Stimulated activated CD4-positive, alpha-beta T cell treated with anti-CD3 and anti-CD28 coated beads, TNF-alpha, amount 100 ng/mL, for 1 hour (primary cell): ENCODE results near the gene NOL6.
A peak's percentile ranks its signal among the peaks of the same experiment; 100 is the strongest.

Experiments
- DNase-seq, 3 donors: peaks; one replicate each; pipeline ENCODE4 v3.0.0-alpha.2; 2020; ENCODE audit warnings: low read depth in 3 of 3, low spot score in 1 of 3

Gene NOL6

DNA sequence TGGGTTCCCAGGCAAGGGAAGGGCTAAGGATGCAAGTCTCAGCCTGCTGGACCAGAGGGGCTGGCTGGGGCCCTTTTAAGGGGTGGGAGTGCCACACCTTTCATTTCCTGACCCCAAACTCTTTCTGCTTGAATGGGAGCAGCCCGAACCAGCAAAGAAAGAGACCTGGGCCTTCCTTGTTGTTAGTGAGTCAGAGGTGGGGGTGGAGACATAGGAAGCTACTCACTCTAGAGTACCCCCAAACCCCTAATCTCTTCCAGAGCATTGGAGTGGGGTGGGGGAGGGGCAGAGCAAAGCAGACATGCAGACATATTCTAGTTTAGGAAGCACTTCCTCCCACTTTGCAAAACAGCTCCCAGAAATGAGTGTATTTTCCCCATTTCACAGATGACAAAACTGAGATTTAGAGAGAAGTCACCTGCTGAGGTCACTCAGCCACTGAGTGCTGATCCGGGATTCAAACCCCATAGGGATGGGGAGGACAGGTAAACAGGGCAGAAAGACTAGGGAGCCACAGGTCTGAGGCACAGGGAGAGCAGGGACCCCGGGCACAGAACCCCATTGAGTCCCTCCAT, 20.4 kb downstream of the NOL6 start:
- DNase-seq: no peak

DNA sequence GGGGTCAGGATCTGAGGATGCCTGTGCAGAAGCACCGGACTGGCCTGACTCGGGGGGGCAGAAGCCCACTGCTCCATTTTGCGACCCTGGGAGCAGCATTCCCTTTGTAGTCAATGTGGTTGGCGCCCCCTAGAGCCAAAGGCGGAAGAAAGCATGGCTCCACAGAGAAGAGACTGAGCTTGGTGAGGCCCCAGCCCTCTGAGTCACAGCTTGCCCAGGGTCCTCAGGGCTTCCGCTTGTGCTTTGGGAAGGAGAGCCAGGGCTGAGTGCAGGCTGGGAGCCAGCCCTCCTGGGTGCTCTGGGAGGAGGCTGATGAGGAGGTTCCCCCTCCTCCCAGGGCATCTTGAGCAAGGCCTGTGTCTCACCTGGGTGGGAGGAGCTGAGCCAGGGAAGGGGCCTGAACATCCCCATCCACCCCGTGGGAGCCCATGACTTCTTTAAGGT, 20.9 kb downstream of the NOL6 start:
- peak in 2 of 3 donors; percentile 25 to 32 for DNase-seq

DNA sequence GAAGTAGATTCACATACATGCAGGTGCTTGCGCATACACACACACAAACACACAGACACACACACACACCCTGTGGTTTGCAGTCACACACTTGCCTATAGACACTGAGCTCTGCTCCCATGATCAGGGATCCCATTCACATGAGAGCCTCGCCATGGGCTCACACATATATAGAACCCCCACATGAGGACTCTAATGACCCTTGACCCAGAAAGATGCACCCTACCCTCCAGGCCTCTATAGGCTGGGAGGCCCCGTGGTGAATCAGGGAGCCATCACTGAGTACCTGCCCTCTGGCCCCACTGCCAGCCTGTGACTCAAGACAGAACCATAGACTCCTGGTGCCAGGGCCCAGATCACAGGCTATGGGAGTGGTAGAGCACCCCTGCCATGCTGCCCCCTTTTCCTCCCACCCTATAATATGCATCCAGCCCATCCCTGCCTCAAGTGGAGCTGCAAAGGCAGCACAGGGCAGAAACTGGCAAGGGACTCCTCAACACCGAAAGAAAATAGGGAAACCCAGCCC, 23.0 kb downstream of the NOL6 start:
- no peak for DNase-seq

DNA sequence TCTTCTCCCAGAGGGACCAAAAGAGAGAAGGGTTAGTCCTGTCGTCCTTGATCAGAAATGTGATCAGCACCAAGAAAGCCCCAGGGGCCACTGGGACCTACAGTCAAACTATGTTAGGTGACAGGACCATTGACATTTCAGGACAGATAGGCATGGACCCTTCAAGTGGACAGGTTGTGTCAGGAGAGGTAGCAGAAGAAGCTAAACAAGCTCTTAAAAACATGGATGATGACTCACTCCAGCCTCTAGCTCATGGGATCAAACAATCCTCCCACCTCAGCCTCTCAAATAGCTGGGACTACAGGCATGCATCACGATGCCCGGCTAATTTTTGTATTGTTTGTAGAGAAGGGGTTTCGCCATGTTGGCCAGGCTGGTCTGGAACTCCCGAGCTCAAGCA, 24.0 kb downstream of the NOL6 start:
- no peak for DNase-seq

DNA sequence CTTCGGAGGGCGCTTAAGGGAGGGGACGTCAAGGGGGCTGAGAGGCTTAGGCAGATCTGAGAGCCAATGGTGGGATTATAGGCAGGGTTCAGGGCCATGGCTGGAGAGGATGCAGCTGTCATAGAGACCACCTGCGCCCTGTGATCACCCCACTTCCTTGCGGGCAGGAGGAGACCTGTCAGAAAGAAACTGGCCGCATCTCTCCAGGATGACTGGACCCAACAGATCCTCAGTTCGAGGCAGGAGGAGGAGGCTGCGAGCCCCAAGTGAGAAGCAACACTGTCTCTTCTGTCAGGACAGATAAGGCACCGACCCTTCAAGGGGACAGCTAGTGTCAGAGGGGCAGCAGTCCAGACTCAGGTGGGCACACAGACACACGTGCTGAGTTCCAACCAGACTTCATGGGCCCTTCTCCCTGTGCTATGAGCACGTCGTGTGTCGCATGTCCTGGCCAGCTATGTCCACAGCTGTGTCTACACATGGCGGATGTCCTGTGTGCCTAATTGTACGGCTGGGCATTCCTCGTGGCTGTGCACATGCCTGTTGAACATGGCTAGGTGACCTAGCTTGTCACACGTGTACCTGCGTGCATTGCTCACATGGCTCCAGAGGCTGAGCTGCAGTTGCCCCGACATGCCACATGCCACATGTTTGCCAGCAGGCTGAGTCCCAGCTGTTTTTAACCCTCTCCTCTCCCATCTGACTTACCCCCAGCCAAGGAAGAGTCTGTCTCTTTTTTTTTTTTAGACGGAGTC, 25.7 kb downstream of the NOL6 start:
- no peak for DNase-seq

DNA sequence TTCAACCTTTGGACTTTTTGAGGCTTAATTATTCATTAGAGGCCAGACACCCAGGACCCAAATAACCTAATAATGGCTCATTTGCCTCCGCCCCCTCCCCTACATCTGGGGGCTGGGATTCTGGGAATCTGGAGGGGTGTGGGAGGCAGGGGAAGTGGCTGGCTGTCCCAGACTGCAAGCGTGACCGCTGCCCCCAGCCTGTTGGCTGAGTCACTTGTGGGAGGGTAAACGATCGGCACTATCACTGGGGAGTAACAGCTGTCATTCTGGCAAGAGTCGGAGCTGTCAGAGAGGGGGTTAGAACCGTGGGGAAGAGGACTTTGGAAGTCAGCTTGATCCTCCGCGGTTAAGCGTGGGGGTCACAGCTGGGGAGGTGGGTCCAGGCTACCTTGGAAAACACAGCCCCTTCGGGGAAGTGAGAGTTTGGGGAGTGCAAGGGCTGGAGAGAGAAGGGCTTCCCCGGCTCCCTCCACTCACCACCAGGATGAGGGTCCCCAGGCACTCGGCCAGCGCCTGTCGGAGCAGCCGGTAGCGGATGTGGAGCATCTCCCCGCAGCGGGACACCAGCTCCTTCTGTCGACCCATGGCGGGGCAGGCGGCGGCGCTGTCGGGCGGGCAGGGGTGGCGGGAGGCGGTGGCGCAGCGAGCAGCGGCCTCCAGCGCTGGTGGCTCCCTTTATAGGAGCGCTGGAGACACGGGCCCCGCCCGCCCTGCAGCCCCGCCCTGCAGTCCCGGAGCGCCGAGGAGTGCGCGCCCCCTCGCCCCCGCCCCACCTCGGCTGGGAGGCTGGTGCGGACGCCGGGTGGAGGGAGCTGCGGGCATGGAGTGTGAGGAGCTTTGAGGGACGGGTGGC, 26.6 kb downstream of the NOL6 start, which contains the start of gene AQP3:
TSS of gene AQP3 (minus strand) at position 648 of the 853 bp plus-strand sequence. CDS start at position 585, 63 bp downstream.
- DNase-seq: peak; percentile 42 to 65 (median 47)

DNA sequence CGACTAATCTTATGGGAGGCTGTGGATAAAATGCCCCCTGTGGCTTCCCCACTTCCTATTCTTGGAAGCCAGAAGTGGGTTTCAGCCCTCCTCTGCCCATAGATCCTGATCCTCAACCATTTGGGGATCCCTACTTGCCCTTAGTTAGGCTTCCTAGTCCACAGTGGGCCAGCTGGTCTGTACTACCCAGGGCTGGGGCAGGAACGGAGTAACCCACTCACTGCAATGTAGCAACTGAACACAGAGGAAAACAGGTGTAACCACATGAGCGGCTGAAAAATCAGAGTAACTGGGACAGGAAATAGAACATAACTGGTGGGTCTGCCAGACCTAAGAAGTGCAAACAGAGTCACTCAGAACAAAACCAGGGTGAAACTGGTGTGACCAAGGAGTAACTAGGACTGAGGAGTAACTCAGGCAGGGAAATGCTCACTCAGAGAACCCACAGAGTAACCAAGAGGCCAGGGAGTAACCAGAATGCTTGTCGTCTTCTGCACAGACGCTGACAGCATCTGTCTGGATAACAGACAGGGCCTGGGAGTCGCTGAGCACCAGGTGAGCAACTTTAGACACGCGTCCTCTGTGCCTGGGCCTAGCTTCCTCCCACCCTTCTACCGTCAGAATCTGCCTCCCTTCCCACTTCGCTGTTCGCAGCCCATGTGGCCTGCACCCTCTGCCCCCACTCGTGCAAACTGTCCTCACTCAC, 27.3 kb downstream of the NOL6 start:
- DNase-seq: peak in 2 of 3 donors; percentile 39 to 42

DNA sequence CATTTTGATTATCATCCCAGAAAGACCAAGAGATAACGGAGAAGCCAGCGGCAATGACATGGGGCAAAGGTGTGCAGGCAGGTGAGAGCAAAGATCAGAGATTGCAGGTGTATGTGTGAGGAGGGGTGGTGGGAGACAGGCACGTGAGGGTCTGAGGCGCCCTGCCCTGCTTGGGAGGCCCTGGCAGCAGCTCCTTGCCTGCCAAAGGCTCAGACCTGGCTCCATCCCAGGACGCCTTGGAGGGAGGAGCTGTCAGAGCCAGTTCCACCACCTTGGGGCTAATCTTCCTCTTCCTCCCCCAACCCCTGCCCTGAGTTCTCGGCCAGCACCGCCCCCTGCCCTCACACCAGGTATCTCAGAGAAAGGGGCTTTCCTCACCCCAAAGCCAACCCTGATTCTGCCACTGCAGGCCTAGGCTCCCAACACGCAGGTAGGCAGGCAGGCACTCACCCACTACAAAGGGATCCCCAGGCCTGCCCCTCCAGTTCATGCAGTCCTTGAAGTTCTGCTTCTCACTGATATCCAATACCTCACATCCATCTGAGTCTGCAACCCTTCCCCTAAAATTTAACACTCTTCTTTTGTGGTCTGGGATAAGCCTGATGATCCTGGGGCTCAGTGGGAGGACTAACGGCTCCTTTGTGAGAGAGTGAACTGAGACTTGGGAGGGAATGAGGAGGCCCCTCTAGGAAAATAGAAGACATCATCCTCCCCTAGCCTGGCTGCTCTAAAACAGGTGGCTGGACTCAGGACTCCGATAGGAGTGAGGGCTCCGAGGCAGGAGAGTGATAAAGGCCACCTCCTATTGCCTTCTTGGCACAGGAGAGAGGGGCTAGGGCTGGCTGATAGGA, 28.1 kb downstream of the NOL6 start:
- no peak for DNase-seq

DNA sequence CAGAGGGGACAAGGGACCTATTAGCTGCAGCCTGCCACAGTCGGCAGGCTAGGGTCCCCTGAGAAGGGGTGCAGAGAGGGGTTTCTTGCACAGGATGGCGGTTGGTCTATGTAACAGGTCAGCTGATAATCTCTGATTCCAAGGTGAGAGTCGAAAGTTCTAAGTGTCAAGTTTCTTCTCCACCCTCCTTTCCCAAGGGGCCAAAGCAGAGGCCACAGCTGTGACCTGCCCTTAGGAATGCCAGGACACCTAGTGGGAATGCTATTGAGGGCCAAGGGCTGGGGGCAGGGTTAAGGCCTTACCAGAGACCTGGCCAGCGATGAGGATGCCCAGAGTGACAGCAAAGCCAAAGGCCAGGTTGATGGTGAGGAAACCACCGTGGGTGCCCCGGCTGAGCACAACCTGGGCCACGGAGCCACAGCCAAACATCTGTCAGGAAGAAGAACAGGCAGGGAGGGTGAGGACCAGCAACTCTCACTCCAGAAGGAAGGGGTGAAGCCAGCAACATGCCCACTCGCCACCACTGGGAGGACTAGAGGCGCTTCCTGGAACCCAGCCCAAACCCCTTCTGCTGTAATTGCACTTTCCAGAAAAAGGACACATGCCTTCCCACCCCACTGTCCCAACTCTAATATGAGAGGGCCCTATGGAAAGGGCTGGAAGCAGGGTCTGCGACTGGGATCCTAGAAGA, 30.1 kb downstream of the NOL6 start:
- no peak for DNase-seq

DNA sequence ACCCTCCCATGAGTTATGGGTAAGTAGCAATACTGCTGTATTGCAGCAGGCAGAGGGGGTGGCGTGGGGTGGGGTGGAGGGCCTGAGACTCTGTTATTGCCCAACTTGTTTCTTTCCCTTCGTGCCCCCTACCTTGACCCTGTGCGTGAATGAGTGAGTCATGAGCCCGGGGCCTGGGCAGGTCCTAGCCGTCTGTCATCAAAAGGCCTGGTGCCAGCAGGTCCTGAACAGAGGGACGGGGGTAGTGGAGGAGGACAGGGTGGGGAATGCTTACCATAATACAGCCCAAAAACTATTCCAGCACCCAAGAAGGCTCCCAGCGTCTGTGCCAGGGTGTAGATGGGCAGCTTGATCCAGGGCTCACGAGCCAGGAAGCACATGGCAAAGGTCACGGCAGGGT, 30.7 kb downstream of the NOL6 start:
- DNase-seq: no peak

DNA sequence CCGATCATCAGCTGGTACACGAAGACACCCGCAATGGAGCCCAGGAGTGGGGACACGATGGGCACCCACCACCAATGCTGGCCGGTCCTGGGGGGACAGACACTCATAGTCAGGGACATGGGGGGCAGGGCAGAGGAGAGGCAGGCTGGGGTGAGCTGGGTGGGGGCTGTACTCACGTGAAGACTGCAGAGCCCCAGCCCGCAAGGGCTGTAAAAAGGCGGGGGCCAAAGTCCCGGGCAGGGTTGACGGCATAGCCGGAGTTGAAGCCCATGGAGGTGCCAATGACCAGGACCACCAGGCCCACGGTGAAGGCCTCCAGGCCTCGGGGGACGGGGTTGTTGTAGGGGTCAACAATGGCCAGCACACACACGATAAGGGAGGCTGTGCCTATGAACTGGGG, 31.6 kb downstream of the NOL6 start:
- no peak for DNase-seq

DNA sequence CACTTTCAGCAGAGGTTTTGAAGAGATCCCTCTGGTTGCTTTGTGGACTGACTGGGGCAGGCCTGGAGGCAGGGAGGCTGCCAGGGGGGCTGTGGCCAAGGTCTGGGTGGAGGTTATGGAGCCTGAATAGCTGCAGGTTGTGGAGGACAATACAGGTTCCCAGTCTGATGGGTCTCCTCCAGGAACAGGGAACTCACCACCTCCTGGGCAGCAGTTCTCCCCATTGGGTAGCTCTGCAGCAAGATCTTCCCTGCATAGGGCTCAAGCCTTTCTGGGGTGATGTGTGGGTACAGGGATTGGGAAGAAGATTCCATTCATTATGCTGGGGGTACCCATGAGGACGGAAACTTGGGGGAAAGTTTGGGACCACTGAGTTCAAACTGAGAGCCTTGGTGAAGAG, 33.1 kb downstream of the NOL6 start:
- DNase-seq: no peak

DNA sequence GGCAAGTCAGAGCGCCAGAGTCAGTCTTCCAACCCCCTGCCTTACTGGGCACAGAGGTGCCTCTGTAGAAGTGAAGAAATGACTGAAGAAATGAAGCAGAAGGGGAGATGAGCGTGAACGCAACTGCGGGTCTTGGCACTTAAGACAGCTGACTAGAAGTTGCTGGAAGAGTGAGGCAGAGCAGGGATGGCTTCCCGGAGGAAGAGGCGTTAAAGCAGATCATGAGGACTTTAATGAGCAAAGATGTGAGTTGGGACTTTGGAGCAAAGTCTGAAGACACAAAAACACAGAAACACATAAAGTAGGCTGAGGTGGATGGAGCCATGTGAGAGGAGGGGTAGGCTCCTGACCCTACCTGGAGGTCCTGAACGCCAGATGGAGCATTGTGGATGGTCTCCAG, 33.5 kb downstream of the NOL6 start:
- no peak for DNase-seq

DNA sequence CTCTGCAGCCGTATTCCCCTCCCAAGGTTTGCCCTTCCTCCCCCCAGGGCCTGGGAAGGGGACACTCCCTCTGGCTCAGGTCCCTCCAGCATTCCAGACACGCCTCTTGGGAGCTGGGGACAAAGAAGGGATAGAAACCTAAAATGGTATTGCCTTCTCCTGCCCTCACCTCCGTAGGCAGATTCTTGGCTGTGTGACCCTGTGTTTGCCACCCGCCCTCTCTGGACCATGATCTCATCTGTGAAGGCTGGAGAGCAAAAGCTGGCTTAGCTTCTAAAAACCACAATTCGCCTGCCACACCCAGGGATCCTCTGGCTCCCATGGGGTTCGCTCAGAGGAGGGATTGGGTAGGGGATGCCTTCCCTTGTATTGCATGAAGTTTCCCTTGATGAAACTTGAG, 34.0 kb downstream of the NOL6 start:
- no peak for DNase-seq

DNA sequence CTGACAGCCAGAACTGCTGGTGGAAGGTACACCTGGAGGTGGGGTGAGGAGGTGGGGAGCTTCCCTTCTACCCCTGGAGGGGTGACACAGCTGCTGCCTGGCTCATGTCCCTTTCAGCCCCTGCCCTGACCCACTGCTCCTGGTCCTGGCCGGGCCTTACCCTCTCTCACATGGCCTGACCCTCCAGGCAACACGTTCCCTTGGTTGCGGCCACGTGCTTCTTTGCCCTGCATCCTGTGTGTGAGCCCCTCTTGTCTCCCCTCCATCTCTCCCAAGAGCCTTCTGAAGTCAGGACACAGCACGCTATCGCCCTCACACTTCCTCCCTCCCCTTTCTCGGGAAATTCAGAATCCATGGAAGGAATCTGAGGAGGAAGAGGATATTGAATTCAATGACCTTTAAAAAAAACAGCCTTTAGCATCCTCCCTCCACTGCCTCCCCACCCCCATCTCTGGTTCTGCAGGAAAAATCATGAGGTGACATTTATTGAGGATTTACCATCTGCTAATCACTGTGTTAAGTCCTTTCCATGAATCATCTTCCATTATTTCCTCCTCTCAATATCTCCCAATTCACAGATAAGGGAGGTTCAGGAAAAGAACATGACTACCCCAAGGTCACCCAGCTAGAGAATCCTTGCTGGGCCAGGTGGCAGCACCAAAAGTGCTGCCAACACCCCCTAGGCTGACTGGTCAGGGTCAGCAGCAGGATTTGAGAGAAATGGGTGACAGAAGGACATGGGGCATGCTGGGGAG, 34.6 kb downstream of the NOL6 start:
- DNase-seq: no peak

DNA sequence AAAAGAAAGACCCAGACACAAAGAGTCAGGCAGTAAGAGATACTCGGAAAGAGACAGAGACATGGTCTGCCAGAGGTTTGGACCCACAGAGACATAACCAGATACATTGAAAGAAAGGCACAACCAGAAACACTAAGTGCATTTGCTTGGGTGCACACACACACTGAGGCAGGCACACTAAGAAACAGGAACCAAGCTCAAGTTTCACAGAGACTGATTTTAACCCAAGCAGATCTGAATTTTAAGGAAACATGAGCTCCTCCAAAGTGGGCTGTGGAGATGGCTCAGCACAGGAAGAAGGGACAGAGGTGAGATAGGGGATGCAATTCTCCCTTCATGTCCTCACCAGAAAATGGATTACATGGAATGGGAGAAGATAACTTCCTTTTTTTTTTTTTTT, 35.8 kb downstream of the NOL6 start:
- DNase-seq: no peak

DNA sequence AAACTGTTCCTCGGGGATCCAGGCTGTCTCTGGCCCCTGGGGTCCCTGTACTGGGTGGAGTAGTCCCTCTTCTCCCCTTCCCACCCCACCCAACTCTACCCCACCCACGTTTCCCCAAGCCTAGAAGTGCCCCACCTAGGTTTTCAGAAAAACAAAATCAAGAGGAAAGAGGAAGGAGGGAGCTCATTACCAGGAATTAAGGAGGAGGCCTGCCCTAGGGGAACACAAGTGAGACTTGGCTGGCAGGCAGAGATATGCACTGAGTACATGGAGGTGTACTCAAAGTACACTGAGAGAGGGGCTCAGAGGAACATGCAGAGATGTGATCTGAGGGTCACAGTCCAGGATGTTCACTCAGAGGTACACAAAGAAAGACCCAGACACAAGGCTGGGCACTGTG, 36.5 kb downstream of the NOL6 start:
- no peak for DNase-seq

DNA sequence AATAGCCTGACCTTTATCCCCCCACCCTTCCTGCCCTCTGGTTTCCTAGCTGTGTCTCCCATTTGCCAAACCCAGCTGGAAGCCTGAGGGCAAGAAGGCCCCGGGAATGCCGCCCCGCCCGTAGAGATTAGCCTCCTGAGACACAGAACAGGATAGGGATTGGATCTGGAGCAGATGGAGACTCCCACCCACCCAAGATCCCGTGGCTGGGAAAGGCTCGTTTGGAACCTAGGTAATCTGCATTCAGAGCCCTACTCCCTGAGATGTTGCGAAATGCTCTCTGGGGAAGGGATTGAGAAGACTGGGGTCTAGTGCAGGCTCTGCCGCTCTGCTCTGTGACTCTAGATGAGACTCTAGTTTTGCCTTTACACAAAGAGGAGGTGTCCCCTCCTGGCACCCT, 37.3 kb downstream of the NOL6 start:
- no peak for DNase-seq

DNA sequence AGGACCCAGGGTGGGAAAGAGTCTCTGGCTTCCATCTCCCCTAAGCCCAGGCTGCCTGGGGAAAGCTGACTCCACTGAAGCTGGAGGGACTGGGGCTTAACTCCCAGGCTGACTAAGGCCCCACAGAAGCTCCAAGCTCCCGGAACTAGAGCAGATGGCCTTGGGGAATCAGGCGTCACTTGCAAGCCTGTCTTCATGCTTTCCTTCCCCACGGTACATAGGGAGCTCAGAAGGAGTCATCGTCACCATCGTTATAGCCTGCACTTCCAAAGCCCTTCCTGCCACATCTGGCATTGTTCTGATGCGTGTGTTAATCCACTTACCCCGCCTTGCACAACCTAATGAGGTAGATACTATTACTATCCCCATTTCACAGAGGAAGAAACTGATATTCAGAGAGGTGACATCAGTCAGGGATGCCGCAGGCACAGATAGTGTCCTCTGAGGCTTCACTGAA, 37.9 kb downstream of the NOL6 start:
- no peak for DNase-seq
